Measurements from ENCODE around the gene LRP8.
A peak's percentile ranks its signal among the peaks of the same experiment; 100 is the strongest.

The LRP8 gene

DNA sequence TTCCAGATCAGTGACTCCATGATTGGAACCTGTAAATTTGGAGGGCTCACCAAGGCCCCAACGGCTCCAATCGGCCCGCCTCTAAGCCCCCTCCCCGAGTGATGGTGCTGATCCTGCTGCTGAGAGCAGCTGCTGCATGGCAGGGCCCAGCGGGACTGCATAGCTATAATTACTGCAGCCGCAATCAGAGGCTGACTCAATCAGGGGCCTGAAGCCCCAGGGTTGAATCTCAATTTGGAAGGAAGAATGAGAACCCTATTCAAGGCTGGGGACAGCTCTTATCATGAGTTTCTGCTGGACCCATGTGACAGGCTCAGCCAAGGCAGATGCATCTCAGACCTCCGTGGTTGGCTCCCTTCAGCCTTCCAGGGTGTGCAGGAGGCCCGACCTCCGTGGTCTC is 46.7 kb downstream of the LRP8 start:
- no peak for DNase-seq (ENCODE audit: low read depth)

- no peak for DNase-seq (ENCODE audit: low read depth)
These were observed 47.4 kb downstream of the LRP8 start for GRCh38 chr1:53280496-53280895.

DNA sequence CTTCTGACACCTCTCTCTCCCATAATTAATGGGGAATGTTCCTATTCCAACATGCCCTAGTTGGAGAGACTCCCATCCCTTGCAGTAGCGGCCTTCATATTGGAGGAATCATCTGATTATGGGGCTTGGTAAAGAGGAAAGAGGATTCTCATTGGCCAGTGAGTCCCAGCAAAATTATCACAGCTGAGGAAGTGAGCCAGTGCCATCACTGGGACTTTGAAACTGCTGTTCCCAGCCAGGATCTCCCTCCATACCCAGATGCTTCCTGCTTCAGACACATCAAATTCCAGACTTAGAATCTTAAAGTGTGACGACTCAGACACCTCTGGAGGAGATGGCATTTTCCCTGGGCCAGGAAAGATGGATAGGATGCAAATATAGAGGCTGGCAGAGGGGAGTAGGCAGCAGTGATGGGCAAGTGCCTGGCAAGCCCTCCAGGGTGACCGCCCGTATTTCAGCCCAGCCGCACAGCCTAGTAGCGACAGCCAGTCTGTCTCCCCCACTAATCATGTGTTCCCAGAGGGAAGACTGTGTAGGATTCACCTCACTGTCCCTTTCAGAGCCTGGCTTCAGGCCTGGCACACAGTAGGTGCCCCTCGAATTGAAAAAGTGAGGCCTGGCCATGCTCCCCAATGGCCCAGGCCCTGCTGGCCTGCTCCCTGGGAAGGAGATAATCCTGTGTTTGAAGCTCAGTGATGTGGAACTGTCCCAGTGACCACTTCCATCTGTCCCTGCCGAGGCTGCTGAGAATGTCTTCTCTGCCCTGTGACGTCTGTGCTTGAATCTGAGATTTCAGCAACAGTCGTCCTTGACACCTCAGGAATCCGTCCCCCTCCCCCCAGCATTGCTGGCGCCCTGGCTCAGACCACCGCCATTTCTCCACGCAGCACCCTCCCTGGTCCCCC is 48.3 kb downstream of the LRP8 start:
- DNase-seq (ENCODE audit: low read depth): no peak

DNA sequence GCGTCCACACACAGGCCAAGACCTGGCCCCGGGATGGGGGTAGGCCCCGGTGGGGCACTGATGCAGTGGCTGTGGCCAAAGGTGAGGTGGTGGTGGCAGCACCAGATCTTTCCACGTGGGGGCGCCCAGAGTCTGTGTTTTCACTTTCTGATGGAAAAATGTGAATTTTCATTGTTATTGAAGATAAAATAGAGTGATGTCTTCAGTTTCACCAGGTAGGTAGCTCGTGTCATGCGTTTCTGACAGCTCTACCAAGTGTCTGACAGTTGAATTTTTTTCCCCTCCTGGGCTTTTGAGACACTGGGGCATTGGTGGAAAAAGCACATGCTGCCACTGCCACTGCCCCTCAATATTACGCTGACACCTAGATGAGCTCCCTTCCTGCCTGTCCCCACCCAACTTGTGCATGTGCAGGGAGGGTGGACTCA is 49.6 kb downstream of the LRP8 start:
- peak; percentile 22 for DNase-seq (ENCODE audit: low read depth)

- DNase-seq (ENCODE audit: low read depth): no peak
These were observed 50.5 kb downstream of the LRP8 start for GRCh38 chr1:53277326-53277725.

DNA sequence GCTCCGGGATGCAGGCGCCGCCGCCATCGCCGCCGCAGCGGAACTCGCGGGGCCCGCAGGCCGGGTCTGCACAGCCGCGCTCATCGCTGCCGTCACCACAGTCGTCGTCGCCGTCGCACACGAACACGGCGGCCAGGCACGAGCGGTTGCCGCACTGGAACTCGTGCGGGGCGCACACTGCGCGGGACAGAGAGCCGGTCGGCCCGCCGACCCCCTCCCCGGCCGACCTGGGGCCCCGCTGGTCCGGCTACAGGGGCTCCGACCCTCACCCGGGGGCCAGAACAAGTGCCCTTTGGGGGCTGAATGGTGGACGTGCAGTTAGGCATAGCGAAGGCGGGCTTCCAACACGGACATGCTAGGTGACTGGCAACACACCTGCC is 51.0 kb downstream of the LRP8 start:
- no peak for DNase-seq (ENCODE audit: low read depth)

DNA sequence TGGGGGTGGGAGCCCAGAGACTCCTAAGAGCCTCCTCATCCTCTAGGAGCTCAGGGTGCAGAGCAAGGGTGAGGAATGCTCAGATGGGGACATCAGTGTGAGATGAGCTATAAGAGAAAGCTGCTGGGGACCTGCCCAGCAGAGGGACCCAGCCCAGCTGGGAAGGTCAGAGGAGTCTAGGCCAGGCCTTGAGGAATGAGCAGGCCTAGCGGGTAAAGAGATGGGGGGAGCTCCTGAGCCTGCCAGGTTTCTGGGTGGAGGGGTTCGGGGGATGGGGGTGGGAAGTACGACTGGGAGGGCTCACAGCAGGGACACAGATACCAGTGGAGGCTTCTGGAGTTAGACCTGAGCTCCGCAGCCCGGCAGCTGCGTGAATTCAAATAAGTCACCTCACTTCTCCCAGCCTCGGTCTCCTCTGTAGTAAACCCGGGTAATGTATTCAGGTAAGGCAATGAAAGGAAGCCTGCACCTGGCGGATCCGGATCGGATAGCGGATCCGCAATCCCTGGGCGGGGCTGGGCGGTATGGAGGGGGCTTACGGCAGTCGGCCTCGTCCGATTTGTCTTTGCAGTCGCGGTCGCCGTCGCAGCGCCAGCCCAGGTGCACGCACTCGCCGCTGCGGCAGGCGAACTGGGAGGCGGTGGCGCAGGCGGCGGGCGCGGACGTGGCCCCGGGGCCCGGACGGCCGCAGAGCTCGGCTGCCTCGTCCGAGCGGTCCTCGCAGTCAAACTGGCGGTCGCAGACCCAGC is 51.5 kb downstream of the LRP8 start:
- DNase-seq (ENCODE audit: low read depth): no peak

GRCh38 chr1:53275566-53275965 is 52.3 kb downstream of the LRP8 start:
- DNase-seq (ENCODE audit: low read depth): no peak

DNA sequence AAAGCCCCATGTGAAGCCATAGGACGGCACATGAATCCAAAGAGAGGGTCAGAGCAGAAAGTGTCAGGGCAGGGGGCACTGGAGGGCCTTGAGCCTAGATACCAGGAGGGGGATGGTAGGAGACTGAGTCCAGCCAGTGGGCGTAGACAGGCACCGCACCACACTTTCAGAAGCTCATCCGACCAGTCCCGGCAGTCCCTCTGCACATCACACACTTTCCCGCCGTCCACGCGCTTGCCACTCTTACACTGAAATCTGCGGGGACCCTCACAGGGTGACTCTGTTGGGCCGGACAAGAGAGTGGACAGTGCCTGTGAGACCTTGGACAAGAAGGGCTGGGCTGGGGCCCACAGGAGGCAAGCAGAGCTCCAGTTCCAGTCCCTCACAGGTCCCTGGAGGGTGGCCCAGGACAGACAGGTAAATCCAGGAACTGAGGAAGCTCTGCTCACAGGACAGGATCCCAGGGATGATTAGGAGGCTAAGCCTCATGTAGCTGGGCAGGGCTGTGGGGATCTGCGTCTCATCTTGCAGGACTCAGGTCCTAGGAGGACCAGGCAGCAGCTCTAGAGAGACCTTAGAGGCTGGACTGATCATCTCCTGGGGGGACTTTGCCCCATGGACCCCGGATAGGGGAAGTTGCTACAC is 53.2 kb downstream of the LRP8 start:
- DNase-seq (ENCODE audit: low read depth): no peak

DNA sequence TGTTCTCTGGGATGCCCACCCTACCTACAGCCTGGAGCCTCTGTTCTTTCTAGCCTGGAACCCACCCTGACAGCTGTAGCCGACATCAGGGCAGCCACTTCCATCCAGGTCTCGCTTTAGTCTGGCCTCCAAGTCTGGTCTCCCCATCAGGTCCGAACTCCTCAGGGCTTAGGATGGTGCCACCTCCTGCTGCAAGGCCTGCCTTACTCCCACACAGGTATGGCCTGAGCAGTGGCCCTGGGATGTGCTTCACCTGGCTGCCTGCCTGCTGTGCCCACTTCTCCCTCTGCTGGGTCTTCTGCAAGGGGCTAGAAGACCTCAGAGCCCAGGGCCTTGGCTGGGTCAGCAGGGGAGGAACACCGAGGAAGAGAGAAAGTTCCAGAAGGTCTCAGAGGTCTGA is 53.8 kb downstream of the LRP8 start:
- DNase-seq (ENCODE audit: low read depth): no peak

DNA sequence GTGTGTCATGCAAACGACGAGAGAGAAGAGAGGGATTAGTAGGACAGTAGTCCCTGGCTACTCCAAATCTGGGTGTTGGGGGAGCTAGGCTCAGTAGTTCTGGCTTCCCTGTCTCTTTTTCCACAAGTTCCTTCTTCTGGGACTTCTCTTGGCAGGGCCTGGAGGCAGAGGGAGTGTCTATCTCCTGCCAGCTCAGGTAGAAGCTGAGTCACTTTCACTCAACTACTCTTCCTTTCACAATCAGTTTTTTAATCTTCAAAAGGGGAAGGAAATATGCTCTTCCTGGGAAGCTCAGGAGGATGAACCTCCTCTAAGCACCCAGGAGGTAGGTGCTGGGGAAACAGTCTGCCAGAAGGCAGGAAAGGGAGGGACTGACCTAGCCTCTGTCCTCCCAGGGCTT is 54.3 kb downstream of the LRP8 start:
- DNase-seq (ENCODE audit: low read depth): no peak

- DNase-seq (ENCODE audit: low read depth): no peak
These were observed 55.5 kb downstream of the LRP8 start for GRCh38 chr1:53272349-53272748.

DNA sequence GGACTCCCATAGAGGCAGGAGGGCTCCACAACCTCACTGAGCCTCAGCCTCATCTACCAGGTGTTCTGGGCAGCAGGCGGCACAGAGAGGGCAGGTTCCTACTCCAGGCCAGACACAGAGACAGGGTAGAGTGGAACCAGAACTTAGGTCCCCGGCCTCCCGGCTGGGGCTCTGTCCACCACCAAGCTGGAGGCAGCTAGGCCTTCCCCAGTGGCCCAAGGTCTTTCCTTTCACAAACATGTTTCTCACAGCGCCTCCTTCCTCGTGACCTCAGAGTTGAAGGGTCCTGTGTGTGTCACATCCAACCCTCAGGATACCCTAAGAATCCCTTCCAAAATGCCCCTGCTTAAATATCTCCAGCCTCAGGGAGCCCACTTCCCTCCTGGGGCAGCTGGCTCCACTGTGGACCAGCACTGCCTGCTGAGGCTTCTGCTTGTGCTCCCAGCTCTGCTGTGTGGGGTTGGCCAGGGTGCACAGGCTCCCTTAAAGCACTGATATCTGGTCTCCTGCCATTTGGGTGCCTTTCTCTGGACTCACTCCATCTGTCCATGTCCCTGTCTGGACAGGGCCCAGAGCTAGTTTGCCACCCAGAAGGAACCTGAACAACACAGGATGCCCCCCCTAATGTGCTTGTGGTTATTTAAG is 56.3 kb downstream of the LRP8 start:
- no peak for DNase-seq (ENCODE audit: low read depth)

GRCh38 chr1:53270873-53271272 is 57.0 kb downstream of the LRP8 start:
- DNase-seq (ENCODE audit: low read depth): no peak

DNA sequence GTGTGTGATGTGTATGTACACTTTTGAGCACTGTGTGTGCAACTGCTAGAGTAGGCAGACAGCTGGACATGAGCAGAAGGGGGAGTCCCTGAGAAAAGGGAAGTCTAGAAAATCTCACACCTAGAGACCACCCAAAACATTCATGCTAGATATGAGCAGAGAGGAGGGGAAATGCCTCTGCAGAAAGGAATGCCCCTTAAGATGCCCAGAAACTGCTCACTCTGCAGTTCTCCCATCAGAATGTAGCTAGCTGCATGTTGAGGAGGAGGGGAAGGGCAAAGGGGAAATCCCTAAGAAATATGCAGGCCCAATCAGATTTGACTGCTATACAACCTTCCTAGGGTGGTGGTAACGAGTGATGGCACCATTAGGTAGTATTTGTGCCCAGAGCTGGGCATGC is 57.8 kb downstream of the LRP8 start:
- no peak for DNase-seq (ENCODE audit: low read depth)

DNA sequence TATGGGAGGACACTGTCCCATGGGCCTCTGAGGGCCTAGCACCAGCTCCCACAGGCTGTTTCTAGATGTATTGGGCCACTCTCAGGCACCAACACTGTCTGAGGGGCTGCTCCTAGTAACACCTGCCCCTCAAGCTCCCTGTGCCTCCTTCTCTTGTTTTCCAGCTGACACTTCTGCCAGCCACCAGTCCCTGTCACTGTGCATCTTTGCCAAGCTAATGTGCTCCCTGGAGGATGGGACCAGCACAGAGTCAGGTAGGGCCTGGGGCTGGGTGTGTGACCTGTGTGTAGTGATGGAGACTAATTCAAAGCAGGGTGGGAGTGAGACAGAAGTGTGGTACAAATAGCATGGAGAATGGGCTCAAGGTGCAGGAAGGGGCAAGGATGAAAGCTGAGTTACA is 60.1 kb downstream of the LRP8 start:
- no peak for DNase-seq (ENCODE audit: low read depth)

DNA sequence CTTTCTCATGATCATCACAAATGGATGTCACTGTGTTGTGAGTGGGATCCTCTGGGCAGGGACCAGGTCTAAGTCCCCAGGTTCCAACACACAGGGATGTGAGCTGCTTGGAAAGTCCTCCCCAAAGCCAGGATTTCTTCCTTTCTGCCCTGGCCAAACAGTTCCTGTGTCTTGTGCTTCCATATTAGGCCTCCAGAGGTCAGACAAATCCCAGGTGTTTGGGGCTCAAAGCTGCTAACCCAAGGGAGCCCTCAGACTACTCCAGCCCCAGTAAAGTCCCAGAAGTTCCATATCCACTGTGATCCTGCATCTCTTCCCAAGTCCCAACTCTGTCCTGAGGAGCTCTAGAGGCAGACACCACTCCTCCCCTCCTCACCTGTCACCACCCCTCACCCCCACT is 61.8 kb downstream of the LRP8 start:
- no peak for DNase-seq (ENCODE audit: low read depth)

DNA sequence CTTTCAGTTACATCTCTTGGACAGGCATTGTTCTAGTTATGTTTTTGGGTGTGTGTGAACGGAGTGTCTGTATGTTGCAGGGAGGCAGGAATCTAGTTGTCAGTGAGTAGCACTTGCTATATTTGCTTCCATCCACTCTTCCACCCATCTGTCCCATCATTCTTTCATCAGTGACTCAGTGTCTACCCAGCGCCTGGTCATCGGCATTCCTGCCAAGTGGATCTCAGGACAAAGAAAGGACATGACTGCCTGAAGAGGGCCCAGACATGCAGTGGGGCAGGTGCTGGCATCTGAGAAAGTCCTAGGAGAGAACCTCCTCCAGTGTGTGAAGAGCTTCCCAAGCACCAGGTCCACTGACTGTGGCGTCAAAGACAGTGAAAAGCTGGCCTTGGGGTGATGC is 62.3 kb downstream of the LRP8 start:
- DNase-seq (ENCODE audit: low read depth): no peak

DNA sequence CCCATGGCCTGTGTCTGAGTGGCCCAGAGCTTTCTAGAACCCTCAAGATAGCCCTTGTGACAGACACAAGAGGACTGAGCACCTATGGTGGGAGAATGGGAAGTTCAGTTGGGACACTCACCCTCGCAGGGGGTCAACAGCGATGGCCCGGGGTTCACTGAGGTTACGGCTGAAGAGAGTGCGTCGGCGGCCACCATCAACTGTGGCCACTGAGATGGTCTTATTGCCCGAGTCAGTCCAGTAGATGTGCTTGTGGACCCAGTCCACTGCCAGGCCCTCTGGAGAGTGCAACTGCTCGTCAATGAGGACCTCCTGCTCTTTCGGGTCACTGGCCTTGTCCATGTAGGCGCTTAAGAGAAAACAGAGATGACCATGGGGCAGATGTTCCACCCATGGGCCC is 63.8 kb downstream of the LRP8 start:
- DNase-seq (ENCODE audit: low read depth): no peak

GRCh38 chr1:53262000-53262399 is 65.9 kb downstream of the LRP8 start:
- DNase-seq (ENCODE audit: low read depth): no peak

- DNase-seq (ENCODE audit: low read depth): no peak
These were observed 67.1 kb downstream of the LRP8 start for GRCh38 chr1:53260631-53261247.

GRCh38 chr1:53259932-53260331 is 67.9 kb downstream of the LRP8 start:
- no peak for DNase-seq (ENCODE audit: low read depth)
